ENCODE results near the gene CEP70.

DNA sequence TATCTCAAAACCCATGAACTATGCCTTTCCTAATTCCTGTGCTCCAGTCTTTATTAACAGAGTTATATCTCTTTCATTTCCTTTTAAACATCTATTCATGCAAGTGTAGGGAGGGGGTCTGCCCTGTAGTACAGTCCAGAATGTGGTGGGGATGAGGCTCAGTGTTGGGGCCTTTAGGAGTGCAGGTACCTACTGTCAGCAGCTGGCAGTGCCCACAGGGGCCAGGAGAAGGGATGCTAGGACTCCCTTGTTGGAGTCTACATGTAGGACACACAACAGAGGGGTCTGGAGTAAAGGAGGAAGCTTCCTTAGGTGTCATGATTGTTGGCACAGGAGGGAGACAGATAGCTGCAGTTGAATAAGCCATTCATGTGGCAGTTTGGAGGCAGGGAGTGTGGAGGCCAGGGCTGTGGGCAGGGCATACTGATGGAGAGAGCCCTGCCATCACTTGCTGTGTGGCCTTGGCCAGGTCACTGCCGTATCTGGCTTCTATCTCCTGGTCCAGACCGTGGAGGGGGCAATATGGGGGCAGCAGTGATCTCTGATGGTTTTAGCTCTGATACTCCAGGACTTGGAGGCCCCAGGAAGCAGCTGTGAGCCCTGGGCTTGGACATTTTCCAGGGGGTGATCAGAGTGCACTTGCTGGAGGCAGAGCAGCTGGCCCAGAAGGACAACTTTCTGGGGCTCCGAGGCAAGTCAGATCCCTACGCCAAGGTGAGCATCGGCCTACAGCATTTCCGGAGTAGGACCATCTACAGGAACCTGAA is 130.2 kb downstream of the CEP70 start:
- no peak for TF ChIP-seq POLR2A (IDR thresholded peaks at IDR 0.05)
- TF ChIP-seq, protein P1, sequence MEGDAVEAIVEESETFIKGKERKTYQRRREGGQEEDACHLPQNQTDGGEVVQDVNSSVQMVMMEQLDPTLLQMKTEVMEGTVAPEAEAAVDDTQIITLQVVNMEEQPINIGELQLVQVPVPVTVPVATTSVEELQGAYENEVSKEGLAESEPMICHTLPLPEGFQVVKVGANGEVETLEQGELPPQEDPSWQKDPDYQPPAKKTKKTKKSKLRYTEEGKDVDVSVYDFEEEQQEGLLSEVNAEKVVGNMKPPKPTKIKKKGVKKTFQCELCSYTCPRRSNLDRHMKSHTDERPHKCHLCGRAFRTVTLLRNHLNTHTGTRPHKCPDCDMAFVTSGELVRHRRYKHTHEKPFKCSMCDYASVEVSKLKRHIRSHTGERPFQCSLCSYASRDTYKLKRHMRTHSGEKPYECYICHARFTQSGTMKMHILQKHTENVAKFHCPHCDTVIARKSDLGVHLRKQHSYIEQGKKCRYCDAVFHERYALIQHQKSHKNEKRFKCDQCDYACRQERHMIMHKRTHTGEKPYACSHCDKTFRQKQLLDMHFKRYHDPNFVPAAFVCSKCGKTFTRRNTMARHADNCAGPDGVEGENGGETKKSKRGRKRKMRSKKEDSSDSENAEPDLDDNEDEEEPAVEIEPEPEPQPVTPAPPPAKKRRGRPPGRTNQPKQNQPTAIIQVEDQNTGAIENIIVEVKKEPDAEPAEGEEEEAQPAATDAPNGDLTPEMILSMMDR (IDR thresholded peaks at IDR 0.05) = no peak
